Measurements from ENCODE around the gene SLCO3A1.

DNA sequence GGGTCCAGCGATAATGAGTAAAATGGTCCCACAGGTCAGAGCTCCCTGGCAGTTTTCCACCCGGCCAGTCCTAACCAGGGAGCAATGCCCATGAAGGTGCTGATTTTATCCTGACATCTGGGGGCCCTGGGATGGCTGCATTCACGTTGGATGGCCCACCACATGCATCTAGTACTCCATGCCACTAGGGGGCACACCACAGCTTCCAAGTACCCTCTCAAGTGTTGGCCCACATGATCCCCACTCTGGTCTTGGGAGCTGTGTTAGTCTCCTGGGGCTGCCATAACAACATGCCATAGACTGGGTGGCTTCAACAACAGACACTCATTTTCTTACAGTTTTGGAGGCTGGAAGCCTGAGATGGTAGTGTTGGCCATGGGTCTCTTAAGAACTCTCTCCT is 225.5 kb downstream of the SLCO3A1 start:
- TF ChIP-seq, protein P1, sequence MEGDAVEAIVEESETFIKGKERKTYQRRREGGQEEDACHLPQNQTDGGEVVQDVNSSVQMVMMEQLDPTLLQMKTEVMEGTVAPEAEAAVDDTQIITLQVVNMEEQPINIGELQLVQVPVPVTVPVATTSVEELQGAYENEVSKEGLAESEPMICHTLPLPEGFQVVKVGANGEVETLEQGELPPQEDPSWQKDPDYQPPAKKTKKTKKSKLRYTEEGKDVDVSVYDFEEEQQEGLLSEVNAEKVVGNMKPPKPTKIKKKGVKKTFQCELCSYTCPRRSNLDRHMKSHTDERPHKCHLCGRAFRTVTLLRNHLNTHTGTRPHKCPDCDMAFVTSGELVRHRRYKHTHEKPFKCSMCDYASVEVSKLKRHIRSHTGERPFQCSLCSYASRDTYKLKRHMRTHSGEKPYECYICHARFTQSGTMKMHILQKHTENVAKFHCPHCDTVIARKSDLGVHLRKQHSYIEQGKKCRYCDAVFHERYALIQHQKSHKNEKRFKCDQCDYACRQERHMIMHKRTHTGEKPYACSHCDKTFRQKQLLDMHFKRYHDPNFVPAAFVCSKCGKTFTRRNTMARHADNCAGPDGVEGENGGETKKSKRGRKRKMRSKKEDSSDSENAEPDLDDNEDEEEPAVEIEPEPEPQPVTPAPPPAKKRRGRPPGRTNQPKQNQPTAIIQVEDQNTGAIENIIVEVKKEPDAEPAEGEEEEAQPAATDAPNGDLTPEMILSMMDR (IDR thresholded peaks at IDR 0.05; ENCODE audit: low read depth, low read length), result peak; percentile 60
- no peak for TF ChIP-seq EZH2phosphoT487 (IDR thresholded peaks at IDR 0.05; ENCODE audit: low read depth)
